Measurements from ENCODE around the gene COG5. TPM values are rescaled to one million over a fixed set of nuclear protein-coding genes. Genes with fewer than 3 reads are reported as not detected.

COG5 gene
- total and polyA plus RNA-seq, 4 donors, result 4.1 to 27.1 (median 8.4) TPM

GRCh38 chr7:107313355-107313754 lies 250.4 kb downstream of the COG5 start:
- H3K36me3 ChIP-seq (ENCODE audit: control insufficient read depth in 4 of 4, insufficient read depth in 3 of 4, low read depth in 1 of 4, low read length in 3 of 4), result no peaks in the 10 kb centered on the region
- H3K9ac ChIP-seq (ENCODE audit: low read depth in 1 of 2, low read length in 2 of 2), result no peak overlapping the region
- H3K4me3 ChIP-seq (ENCODE audit: low read depth in 1 of 3, low read length in 3 of 3), result no peak overlapping the region
- WGBS, result 96% methylated on average over 1 of the region's 1 CpG
- TF ChIP-seq EGR1 (IDR thresholded peaks at IDR 0.05; ENCODE audit: low read depth in 2 of 2) (no peak), FOXA1 (IDR thresholded peaks at IDR 0.05) (no peak), RXRA (IDR thresholded peaks at IDR 0.05) (no peak), FOXA2 (IDR thresholded peaks at IDR 0.05) (no peak), GABPA (IDR thresholded peaks at IDR 0.05 in 1 of 2, conservative IDR thresholded peaks at IDR 0.05 in 1 of 2) (no peak), TAF1 (conservative IDR thresholded peaks at IDR 0.05) (no peak), REST (IDR thresholded peaks at IDR 0.05) (no peak), RAD21 (IDR thresholded peaks at IDR 0.05) (no peak), YY1 (IDR thresholded peaks at IDR 0.05) (no peak), SP1 (IDR thresholded peaks at IDR 0.05) (no peak), JUND (IDR thresholded peaks at IDR 0.05) (no peak), NR2F2 (IDR thresholded peaks at IDR 0.05) (no peak), HNF4G (IDR thresholded peaks at IDR 0.05) (no peak)
- TF ChIP-seq, protein P1, sequence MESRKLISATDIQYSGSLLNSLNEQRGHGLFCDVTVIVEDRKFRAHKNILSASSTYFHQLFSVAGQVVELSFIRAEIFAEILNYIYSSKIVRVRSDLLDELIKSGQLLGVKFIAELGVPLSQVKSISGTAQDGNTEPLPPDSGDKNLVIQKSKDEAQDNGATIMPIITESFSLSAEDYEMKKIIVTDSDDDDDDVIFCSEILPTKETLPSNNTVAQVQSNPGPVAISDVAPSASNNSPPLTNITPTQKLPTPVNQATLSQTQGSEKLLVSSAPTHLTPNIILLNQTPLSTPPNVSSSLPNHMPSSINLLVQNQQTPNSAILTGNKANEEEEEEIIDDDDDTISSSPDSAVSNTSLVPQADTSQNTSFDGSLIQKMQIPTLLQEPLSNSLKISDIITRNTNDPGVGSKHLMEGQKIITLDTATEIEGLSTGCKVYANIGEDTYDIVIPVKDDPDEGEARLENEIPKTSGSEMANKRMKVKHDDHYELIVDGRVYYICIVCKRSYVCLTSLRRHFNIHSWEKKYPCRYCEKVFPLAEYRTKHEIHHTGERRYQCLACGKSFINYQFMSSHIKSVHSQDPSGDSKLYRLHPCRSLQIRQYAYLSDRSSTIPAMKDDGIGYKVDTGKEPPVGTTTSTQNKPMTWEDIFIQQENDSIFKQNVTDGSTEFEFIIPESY (IDR thresholded peaks at IDR 0.05), result no peak
- TF ChIP-seq, protein P2, sequence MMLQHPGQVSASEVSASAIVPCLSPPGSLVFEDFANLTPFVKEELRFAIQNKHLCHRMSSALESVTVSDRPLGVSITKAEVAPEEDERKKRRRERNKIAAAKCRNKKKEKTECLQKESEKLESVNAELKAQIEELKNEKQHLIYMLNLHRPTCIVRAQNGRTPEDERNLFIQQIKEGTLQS (IDR thresholded peaks at IDR 0.05), result no peak
- TF ChIP-seq, protein P3, sequence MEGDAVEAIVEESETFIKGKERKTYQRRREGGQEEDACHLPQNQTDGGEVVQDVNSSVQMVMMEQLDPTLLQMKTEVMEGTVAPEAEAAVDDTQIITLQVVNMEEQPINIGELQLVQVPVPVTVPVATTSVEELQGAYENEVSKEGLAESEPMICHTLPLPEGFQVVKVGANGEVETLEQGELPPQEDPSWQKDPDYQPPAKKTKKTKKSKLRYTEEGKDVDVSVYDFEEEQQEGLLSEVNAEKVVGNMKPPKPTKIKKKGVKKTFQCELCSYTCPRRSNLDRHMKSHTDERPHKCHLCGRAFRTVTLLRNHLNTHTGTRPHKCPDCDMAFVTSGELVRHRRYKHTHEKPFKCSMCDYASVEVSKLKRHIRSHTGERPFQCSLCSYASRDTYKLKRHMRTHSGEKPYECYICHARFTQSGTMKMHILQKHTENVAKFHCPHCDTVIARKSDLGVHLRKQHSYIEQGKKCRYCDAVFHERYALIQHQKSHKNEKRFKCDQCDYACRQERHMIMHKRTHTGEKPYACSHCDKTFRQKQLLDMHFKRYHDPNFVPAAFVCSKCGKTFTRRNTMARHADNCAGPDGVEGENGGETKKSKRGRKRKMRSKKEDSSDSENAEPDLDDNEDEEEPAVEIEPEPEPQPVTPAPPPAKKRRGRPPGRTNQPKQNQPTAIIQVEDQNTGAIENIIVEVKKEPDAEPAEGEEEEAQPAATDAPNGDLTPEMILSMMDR (IDR thresholded peaks at IDR 0.05; ENCODE audit: low read depth, low read length, missing input control), result no peak
- TF ChIP-seq, protein P4, sequence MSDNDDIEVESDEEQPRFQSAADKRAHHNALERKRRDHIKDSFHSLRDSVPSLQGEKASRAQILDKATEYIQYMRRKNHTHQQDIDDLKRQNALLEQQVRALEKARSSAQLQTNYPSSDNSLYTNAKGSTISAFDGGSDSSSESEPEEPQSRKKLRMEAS (IDR thresholded peaks at IDR 0.05), result no peak
- no peaks in the 10 kb centered on the region for H3K9me3 ChIP-seq (ENCODE audit: control insufficient read depth in 4 of 4, low read length in 3 of 4)
- no peaks in the 10 kb centered on the region for H3K27me3 ChIP-seq (ENCODE audit: control insufficient read depth in 4 of 4, insufficient read depth in 4 of 4, low read length in 3 of 4)
- no peak for DNase-seq (ENCODE audit: low spot score)
- no peak overlapping the region for H3K27ac ChIP-seq (ENCODE audit: low read depth in 1 of 2, low read length in 2 of 2)
- H3K4me1 ChIP-seq (ENCODE audit: control insufficient read depth in 4 of 4, insufficient read depth in 4 of 4, low read length in 3 of 4), result no peaks in the 10 kb centered on the region

DNA sequence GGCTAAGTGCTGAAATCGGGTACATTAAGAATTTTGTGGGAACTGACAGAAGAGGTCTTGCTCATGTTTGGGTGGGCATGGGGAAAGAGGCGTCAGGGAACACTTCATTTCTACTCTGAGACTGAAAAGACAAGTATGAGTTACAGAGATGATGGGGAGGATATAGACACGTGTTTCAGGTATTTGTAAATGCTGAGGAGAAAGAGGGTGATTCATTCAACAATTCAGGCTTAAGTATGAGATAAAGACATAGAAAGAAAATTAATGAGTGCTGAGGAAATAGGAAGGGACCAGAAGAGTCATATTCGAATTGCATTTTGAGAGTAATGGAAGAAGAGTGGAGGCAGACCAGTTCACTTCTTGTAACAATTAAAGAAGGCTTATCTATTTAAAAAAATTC lies 251.3 kb downstream of the COG5 start:
- 93% methylated on average over 4 of the region's 4 CpGs for WGBS
- H3K4me3 ChIP-seq (ENCODE audit: low read depth in 1 of 3, low read length in 3 of 3), result no peak overlapping the region
- TF ChIP-seq HNF4A (conservative IDR thresholded peaks at IDR 0.05) (no peak), EGR1 (IDR thresholded peaks at IDR 0.05; ENCODE audit: low read depth in 2 of 2) (no peak), FOXA1 (IDR thresholded peaks at IDR 0.05) (no peak), JUND (IDR thresholded peaks at IDR 0.05) (no peak), REST (IDR thresholded peaks at IDR 0.05) (no peak), RXRA (IDR thresholded peaks at IDR 0.05) (no peak), RAD21 (IDR thresholded peaks at IDR 0.05) (no peak), TAF1 (conservative IDR thresholded peaks at IDR 0.05) (no peak), GABPA (IDR thresholded peaks at IDR 0.05 in 1 of 2, conservative IDR thresholded peaks at IDR 0.05 in 1 of 2) (no peak)
- TF ChIP-seq, protein P4 (IDR thresholded peaks at IDR 0.05), result no peak
- TF ChIP-seq, protein P1 (IDR thresholded peaks at IDR 0.05), result no peak
- no peaks in the 10 kb centered on the region for H3K36me3 ChIP-seq (ENCODE audit: control insufficient read depth in 4 of 4, insufficient read depth in 3 of 4, low read depth in 1 of 4, low read length in 3 of 4)
- H3K27ac ChIP-seq (ENCODE audit: low read depth in 1 of 2, low read length in 2 of 2), result no peak overlapping the region
- no peaks in the 10 kb centered on the region for H3K9me3 ChIP-seq (ENCODE audit: control insufficient read depth in 4 of 4, low read length in 3 of 4)
- no peak overlapping the region for H3K9ac ChIP-seq (ENCODE audit: low read depth in 1 of 2, low read length in 2 of 2)
- H3K4me1 ChIP-seq (ENCODE audit: control insufficient read depth in 4 of 4, insufficient read depth in 4 of 4, low read length in 3 of 4), result no peaks in the 10 kb centered on the region
- DNase-seq (ENCODE audit: low spot score), result no peak
- H3K27me3 ChIP-seq (ENCODE audit: control insufficient read depth in 4 of 4, insufficient read depth in 4 of 4, low read length in 3 of 4), result no peaks in the 10 kb centered on the region
